K562 (cell line): ENCODE measurements around the gene CSAD.

Experiments used
- CTCF ChIP-seq, 3 experiments: IDR thresholded peaks in 2 of 3; conservative IDR thresholded peaks in 1 of 3; 2 replicates each; pipeline ENCODE4 v1.5.1; 2011 to 2012; ENCODE audit warnings: low read length in 3 of 3, mild to moderate bottlenecking in 3 of 3, control low read depth in 2 of 3, improper control_type of control experiment in 1 of 3, inconsistent platforms in 1 of 3, low read depth in 1 of 3, mixed read lengths in 1 of 3, moderate library complexity in 1 of 3; ENCODE audit not compliant: insufficient read depth in 2 of 3
- GTF3C2 ChIP-seq: IDR thresholded peaks from 3 replicates; pipeline ENCODE4 v1.6.1; 2011; ENCODE audit warnings: borderline replicate concordance, mild to moderate bottlenecking, moderate library complexity; ENCODE audit not compliant: insufficient read length; ENCODE audit errors: extremely low read depth
- MYC ChIP-seq, 2 experiments: fragments of 250-450 bp in 1 of 2; sonication (Bioruptor Pico) in 1 of 2; IDR thresholded peaks; 2 replicates each; pipeline versions ENCODE4 v1.5.1 to v1.6.1; 2012 to 2021; ENCODE audit warnings: low read depth in 2 of 2, borderline replicate concordance in 1 of 2, improper control_type of control experiment in 1 of 2, low read length in 1 of 2, mild to moderate bottlenecking in 1 of 2, moderate library complexity in 1 of 2
- NR3C1 ChIP-seq: sonication (generic); formaldehyde crosslinking; IDR thresholded peaks from 2 replicates; pipeline ENCODE4 v1.8.1; 2022; ENCODE audit warnings: missing genetic modification reagents
- POLR2A ChIP-seq: fragments of 450-650 bp; conservative IDR thresholded peaks from 2 replicates; pipeline ENCODE4 v1.6.1; 2016
- POLR2AphosphoS5 ChIP-seq: IDR thresholded peaks from 2 replicates; pipeline ENCODE4 v1.6.1; 2011; ENCODE audit warnings: mild to moderate bottlenecking, low read depth, low read length, moderate library complexity; ENCODE audit not compliant: control insufficient read depth, insufficient read depth
- PRDM10 ChIP-seq: fragments of 450-650 bp; IDR thresholded peaks from 2 replicates; pipeline ENCODE4 v1.6.1; 2018; ENCODE audit not compliant: partially characterized antibody
- YY1 ChIP-seq, 3 experiments: IDR thresholded peaks; 2 replicates each; pipeline ENCODE4 v1.6.1; 2011; ENCODE audit warnings: low read length in 2 of 3, mild to moderate bottlenecking in 2 of 3, moderate library complexity in 2 of 3, borderline replicate concordance in 1 of 3, control low read depth in 1 of 3, low read depth in 1 of 3; ENCODE audit not compliant: insufficient read depth in 3 of 3, insufficient replicate concordance in 2 of 3, control insufficient read depth in 1 of 3, insufficient read length in 1 of 3; ENCODE audit errors: extremely low read depth in 1 of 3
- TF ChIP-seq, protein P1 (sequence below): sonication (generic); formaldehyde crosslinking; IDR thresholded peaks from 2 replicates; pipeline ENCODE4 v1.8.0; 2022; ENCODE audit warnings: mild to moderate bottlenecking, missing genetic modification reagents

- TF ChIP-seq MYC (IDR thresholded peaks at IDR 0.05; ENCODE audit: low read depth, low read length) (no peak), MYC (CRISPR knock-in tag; IDR thresholded peaks at IDR 0.05; ENCODE audit: borderline replicate concordance, low read depth) (no peak), NR3C1 (CRISPR knock-in tag) (no peak), CTCF (IDR thresholded peaks at IDR 0.05 in 2 of 3, conservative IDR thresholded peaks at IDR 0.05 in 1 of 3; ENCODE audit: insufficient read depth in 2 of 3, low read depth in 1 of 3, low read length in 3 of 3) (no peak), POLR2A (no peak), YY1 (IDR thresholded peaks at IDR 0.05; ENCODE audit: borderline replicate concordance in 1 of 3, control insufficient read depth in 1 of 3, extremely low read depth in 1 of 3, insufficient read depth in 3 of 3, insufficient read length in 1 of 3, insufficient replicate concordance in 2 of 3, low read depth in 1 of 3, low read length in 2 of 3) (no peak), PRDM10 (no peak), GTF3C2 (no peak), POLR2AphosphoS5 (no peak)
- TF ChIP-seq, protein P1, sequence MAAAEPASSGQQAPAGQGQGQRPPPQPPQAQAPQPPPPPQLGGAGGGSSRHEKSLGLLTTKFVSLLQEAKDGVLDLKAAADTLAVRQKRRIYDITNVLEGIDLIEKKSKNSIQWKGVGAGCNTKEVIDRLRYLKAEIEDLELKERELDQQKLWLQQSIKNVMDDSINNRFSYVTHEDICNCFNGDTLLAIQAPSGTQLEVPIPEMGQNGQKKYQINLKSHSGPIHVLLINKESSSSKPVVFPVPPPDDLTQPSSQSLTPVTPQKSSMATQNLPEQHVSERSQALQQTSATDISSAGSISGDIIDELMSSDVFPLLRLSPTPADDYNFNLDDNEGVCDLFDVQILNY (CRISPR knock-in tag): no peak
These were observed 15.8 kb upstream of the CSAD start for GRCh38 chr12:53196486-53196885.
